ENCODE results near the gene CADM3.

CADM3 gene, protein sequence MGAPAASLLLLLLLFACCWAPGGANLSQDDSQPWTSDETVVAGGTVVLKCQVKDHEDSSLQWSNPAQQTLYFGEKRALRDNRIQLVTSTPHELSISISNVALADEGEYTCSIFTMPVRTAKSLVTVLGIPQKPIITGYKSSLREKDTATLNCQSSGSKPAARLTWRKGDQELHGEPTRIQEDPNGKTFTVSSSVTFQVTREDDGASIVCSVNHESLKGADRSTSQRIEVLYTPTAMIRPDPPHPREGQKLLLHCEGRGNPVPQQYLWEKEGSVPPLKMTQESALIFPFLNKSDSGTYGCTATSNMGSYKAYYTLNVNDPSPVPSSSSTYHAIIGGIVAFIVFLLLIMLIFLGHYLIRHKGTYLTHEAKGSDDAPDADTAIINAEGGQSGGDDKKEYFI

DNA sequence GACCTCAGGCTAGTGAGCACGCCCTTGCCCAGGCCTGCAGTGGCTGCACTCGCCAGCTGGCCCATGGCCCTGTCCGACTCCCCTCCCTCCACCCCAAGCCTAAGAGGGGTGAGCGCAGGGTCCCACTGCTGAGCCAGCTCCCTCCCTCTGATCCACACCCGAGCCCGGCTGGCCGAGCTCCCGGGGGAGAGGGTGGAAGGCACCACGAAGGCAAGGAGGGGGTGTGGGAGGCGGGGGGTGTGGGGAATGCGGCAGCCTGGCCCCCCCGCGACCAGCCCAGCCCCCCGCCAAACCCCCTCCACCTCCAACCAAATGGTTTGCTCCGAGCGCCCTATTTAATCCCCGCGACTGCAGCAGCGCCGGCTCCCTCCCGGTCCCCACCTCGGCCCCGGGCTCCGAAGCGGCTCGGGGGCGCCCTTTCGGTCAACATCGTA is at the start of gene CADM3:
Gene CADM3 (plus strand): TSS at position 362 of the 434 bp plus-strand sequence. CDS start 151 bp downstream, outside the sequence.
- FAIRE-seq: no peak

DNA sequence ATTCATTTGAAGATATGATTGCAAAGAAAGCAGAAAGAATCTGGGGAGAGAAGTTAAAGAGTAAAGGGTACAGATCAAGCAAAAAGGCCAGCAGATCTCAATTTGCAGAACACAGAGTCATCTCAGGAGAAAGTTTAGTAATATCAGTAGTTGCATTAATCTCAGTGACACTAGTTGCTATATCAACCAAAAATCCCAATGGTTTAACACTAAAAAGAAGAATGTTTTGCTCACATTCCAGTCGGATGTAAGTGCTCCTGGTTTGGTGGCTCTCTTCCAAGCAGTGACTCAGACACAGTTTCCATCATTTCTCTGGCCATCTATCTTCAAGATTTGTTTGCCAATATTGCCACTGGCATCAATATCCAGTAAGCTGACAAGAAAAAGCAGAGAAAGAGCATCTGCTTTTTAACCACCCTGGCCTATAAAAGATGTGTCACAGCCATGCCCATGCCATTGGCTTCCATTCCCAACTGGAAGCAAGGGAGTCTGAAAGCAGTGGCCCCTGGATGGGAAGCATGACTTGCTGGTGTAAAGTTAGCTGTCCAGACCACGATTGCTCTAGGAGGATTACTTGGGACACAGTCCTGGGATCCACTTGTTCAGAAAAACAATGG is 49.3 kb upstream of the CADM3 start:
- no peak for FAIRE-seq

DNA sequence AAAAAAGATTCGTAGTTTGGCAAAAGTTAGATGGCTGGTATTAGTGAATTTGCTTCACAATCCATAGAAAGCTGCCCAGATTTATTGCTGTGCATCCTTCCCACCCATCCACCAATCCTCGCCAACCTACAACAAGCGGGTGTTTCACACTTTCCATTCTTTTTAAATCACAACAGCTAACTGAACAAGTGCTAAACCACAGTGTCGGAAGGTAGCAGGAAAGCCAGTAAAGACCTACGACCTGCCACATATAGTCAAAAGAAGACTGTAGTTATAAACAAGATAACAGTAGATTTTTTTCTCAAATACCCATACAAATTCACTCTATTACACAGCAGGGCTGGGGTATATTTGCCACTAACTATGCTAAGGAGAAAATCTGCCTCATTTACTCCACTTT is 47.8 kb upstream of the CADM3 start:
- FAIRE-seq: no peak

DNA sequence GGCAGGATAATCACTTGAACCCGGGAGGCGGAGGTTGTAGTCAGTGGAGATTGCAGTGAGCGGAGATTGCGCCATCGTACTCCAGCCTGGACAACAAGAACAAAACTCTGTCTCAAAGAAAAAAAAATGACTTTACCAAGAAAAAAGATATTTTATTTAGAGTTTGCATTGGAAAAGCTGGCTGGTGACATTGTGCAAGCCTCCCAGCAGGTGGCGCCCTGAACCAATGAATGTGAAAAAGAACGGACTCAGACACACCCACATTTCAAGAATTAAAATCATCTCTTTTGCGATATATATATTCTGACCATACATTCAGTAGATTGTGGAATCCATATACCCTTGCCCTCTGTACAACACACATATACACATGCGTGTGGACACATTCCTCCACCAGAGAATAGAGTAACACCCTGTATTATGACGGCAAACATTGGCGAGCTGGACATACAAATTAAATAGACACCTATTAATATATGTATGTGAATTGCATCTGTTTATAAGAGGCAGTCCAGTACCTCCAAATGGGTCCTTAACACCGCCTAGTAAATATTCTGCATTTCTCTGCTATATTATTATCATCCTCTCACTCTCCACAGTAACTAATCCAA is 39.0 kb upstream of the CADM3 start:
- peak; percentile 94 for FAIRE-seq

DNA sequence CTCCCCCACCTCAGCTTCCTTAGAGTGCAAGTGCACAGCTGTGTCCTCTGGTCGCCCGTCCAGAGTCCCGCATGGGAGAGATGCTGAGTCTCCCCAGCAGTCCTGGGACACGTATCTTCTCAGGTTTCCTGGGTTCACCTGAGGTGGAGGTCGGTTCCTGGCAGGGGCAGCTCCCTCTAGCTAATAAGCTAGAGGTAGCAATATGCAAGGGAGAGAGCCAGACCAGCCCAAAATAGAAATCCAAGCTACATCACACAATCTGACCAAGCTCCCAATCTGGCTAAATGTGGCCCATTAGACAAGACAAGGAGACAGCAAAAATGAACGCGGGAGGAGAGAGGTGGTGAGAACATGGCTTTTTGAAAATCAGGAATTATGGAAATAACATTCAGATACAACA is 30.9 kb upstream of the CADM3 start:
- no peak for FAIRE-seq

DNA sequence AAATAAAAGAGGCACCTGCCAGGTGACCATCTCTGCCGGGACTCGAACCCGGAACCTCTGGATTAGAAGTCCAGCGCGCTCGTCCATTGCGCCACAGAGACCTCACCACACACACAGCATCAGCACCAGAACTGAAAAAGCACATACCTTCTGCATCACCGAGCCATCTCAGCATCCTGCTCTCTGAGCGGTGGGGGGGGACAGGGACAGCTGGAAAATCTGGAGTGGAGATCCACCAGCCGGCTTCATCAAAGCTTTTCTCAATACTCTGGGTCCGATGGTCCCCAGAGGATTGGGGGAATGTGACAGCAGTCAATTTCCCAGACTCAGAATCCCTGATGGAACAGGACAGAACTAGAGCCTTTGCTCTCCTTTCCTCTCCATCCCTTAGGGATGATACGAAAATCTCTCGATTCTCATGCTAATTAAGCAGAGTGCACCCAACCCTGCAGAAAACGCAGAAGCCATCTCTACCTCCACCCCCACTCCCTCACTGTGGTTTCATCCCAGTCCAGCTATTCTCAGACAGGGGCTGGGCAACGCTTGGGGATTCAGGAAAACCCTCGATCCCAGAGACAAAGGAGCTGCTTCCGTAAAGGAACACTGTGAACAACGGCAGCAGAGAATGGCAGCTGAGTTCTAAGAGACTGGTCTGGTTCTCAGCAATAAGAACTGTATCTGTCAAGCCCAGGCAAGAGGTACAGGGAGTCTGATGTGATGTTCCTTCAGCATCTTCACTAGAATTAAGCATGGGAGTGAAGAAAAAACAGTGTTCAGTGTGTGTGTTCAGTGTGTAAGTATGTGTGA is 29.6 kb upstream of the CADM3 start:
- no peak for FAIRE-seq

DNA sequence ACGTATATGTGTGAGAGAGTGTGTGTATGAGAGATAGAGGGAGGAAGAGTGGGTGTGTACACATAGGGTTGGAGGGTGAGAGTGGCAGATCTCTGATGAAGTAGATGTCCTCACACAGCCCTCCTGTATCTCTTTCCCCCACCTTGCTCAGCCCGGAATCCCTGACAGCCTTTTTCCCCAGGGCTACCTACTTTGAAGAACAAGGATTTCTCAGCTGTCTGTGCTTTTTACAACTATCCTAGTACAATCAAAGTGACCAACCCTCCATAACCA is 29.1 kb upstream of the CADM3 start:
- no peak for FAIRE-seq

DNA sequence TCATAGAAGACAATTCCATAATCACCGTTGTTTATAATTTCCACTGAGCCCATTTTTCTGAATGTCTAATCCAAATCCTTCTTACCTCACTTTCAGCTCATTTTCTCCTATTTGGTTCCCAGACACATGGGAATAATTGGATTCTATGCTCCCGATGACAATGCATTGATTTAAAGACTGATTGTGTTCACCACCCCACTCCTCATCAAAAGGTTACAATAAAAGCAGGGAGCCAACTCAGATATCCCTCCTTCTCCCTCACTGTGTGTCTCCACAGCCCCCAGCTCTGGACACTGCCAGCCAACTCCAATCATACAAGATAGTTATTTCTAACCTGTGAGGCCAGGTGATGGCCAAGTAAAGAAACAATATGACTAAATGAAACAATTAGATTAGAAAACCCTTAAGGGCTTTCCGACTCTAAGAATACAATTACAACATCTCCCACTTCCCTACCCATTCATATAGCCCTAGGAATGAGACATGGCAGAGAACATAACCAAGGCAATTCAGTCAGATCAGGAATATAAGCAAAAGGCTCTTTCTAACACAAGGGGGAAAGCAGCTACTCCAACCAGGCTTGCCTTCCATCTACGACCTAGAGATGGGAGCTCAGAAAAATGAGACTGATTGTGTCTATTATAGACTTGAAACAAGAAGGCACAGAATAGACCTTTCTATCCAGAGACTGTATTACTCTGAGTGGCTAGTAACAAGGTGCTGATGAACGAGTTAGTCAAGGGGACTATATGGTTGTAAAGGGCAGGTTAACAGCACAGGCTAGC is 28.5 kb upstream of the CADM3 start:
- FAIRE-seq: no peak

DNA sequence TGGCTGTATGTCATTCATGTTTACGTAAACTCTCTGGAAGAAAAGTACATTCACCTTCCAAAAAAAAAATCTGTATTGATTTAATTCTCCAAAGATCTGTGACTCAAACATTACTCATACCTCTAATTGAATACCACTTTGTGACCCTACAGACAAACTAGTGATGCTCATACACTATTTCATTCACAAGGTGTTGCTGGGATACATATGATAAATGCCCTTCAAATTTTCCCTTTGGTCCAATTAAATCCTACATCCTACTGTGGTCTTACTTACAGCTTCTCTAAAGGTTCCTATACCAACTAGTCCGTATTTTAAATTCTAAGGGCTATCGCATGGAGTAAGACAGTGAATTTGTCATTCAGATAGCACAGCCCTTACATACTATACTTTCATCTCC is 26.8 kb upstream of the CADM3 start:
- no peak for FAIRE-seq

DNA sequence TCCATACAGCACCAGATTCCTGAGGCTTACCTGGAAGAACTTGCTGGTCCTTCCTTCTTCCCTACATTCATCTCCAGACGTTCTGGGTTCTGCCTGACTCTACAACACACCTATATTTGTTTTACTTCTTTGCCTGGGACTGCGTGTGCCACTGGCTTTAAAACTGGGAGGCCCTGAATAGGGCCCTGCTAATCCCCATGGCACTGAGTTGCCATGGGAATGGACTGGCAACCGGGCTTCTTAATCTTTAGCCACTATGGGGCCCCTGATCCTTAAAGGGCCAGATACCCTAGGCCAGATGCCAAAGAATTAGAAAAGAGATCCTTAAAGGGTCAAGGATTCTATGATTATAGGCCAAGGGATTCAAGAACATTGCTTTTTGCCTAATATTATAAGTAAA is 24.4 kb upstream of the CADM3 start:
- FAIRE-seq: no peak

DNA sequence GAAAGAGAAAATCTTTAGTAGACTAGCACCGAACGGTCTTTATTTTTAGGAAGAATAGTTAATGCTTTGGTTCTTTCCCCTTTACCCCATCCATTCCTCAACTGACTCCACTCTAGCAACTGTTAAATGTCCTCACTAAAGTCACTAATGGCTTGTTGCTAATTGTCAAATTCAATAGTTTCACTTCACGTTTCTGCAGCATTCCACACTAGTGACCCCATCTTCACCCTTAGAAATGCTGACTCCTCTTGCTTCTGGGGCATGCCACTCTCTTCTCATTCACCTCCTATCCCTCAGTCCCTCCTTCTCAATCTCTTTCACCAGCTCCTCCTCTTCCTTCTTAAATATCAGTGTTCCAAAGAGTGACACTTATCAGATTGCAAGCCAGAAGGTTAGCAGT is 19.4 kb upstream of the CADM3 start:
- FAIRE-seq: no peak

DNA sequence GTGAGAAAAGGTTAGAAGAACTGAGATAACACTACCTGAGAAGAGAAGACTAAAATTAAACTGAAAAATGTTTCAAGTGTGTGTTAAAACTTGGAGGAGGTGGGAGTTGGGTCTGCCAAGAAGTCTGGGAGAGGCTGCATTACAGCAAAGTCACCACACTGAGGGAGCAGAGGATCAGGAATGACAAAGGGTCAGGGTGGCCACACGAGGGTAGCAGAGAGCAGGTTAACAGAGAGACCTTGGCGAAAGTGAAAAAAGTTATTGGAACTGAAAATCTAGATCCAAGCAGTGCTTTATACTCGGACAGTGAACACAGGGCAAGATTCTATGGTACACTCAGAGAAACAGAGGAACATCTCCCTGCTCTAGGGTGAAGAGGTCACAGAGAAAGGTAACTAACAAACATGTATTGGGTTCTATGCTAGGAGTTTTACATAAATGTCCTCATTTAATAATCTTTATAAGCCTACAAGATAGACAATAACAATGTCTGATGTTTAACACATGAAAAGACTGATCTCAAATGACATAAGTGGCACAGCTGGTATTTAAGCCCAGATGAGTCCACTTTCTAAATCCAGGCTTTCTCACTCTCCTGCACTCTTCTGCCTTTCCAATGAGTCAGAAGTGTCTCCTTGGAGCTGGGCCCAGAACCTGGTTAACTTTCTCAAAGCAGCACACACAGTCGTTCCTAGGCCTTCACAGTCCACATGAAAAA is 10.3 kb upstream of the CADM3 start:
- peak; percentile 84 for FAIRE-seq

DNA sequence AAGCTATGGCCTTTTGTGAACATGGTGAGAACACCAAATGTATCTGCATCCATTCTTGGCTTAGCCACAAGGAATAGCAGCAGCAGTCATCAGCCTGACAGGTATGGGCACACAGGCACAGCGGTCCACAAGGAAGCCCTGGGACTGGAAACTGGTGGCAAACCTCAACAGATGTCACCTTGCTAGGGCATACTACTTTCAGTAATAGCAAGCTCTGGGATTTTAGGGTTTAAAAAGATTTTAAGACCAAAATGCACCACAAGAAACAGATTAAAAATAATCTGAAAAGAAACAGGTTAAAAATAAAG is 9.7 kb upstream of the CADM3 start:
- no peak for FAIRE-seq

DNA sequence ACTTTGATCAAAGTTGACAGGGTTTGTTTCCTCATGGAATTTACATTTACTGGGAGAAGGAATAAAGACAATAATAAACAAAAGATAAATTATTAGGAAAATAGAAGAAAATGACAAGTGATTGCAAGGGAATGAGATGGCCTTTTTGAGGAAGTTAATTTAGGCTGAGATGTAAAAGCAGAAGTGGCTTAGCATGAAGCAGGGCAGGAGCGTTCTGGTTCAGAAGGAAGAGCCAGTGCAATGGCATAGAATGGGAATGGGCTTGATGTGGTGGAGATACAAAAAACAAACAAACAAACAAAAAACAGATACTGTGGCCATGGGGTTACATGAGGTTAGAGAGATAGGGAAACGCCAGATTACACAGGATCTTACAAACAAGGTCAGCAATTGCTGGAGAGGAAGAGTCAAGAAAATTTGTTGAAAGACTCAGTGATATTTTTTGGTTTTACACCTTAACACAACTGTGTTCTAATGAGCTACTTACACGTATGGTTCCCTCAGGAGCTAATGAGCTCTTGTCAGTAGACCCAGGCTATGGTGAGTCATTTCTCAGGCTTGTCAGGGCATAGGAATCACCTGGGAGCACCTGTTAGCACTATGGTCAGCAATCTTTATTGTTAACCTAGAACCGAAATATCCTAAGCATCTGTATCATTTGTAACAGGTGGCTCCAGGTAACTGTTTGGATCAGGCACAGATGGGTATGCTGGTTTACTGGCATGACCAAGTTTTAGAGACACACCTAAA is 8.7 kb upstream of the CADM3 start:
- FAIRE-seq: no peak

DNA sequence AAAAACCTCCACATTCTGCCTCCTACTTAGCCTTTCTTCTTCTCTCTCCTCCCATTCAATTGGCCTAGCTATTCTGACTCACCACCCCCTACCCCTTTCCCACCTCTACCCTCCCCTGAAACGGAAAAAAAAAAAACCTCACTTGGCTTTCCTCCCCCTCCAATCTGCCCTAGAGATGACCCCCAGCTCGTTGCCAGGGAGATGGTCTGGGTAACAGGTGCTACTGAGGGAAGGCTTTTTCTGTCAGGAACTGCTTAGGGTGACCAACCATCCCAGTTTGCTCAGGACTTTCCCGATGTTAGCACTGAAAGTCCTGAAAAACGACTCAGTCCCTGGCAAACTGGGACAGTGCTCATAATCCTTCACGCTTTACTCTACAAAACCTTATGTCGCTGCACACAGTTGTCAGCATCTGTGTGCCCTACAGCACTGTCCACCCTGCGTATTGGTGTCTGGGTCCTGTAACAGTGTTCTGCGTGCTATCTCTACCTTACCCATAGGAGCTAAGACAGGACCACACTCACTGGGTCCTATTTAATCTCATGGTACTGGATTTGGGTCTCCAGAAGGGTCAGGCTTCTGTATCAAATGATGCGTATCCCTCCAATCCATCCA is 7.7 kb upstream of the CADM3 start:
- no peak for FAIRE-seq

DNA sequence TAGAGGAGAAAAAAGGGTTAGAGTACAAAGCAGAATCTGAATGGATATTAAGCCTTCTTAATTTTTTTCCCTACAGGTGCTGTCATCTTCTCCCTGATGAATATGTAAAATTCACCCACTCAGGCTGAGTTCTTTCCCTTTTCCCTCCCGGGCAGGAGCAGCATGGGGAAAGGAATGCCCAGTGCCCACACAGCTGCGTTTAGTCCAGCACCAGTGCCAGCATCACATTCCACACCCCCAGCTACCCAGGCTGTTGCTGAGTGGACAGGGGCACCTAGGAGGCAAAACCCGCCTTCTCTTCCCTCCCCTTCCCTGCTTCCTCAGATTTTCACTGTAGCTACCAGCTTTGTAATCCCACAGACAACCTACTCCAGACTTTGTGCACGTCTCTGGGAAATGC is 3.4 kb upstream of the CADM3 start:
- no peak for FAIRE-seq

DNA sequence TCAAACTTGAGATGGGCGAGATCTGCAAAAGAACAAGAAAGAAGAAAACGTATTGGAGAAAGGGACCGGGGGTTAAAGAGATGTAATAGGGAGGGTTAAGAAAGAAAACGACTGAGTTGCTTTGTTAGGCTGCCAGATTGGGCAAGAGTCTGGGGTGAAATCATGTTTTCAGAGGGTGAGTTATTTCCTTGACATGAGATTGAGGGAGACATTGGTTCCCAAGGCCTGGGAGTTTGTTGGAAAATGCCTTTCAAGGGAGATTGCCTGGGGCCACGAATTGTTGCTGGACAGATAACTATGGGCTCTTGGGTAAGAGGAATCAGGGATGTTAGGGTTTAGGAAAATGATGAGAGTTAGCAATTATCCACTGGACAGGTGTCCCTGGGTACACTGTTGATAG is 776 bp upstream of the CADM3 start:
- no peak for FAIRE-seq

DNA sequence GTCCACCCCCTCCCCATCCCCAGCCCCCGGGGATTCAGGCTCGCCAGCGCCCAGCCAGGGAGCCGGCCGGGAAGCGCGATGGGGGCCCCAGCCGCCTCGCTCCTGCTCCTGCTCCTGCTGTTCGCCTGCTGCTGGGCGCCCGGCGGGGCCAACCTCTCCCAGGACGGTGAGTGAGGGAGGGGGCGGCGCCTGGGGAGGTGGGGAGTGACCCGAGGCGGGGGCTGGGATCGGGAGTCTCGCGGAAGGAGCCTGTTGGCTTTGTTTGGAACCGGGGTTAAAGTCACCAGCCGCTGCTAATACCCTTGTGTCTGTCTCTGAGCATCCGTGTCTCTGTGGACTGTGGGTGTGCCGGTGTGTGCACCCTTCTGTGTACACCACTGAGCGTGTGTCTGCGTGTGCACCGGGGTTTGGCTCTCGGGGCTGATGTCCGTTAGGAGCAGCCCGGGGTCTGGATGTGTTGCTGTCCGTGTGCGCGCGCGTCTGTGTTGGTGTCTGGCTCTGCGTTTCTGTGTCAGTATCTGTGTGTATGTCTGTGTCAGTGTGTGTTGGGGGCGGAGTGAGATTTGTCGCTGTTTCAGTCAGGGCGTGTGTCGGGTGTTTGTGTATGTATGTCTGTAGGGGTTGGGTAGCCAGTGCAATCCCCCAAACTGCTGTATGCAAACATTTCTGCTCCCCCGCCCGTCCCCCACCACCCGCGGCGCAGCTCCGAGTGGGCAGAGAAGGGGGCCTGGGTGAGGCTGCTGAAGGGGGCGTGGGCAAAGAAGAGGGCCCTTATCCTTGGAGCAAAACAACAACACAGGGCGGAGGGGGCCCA is 480 bp downstream of the CADM3 start:
- FAIRE-seq: no peak

DNA sequence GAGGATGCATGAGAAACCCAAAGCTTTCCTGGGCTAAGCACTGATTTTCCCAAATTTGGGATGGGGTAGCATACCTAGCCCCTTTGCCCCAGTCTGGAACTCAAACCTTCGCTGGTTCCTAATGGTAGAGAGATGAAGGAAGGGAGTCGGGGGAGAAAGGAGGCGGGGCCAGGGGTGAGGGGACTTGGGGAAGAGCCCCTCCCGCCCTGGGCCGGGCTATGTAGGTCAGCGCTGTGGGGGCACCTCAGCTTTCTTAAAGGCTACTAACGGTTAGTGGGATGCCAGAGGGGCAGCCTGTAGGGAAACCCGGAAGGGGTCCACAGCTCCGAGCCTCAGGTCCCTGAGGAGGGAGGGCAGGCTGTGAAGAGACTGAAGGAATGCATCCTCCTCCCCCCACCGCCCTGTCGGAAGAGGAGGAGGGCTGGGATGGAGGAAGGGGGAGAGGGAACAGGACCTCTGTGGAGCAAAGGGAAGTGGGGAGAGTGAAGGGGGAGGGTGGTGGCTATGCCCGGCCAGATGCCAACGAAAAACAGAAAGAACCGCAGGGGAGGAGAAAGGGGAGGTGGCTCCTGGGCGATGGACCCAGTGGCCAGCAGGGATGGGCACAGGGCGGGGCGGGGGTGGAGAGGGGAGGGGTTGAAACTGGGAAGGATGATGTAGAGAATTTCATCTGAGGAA is 1.3 kb downstream of the CADM3 start:
- no peak for FAIRE-seq

DNA sequence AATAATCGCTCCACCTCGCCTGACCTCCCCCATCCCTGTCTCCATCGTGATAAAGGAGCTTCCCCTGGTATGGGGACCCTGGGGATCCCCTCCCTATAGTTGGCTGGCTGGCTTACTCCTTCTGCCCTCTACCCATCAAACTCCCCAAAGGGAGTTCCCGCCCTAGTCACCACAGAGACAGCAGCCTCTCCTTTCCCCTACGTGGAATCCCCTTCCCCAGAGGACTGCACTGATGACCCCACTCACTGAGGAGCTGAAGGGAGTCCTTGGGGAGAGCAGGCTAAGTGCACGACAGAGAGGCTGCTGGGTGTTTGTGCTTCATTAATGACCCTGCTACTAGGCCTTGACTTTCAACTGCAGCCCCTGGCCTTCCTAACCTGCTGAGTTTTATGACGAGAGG is 1.9 kb downstream of the CADM3 start:
- no peak for FAIRE-seq

All from islet of Langerhans (tissue), 1 donor.